Ishikawa (cell line): ENCODE results near the gene CCNT2.

Experiments
- CEBPB ChIP-seq: IDR thresholded peaks from 2 replicates; pipeline ENCODE4 v1.6.1; 2012
- CREB1 ChIP-seq: IDR thresholded peaks from 2 replicates; pipeline ENCODE4 v1.6.1; 2012; ENCODE audit warnings: low read depth
- EGR1 ChIP-seq: IDR thresholded peaks from 2 replicates; pipeline ENCODE4 v1.6.1; 2012
- EP300 ChIP-seq: IDR thresholded peaks from 2 replicates; pipeline ENCODE4 v1.6.1; 2012; ENCODE audit warnings: borderline replicate concordance
- NFIC ChIP-seq: IDR thresholded peaks from 2 replicates; pipeline ENCODE4 v1.6.1; 2012
- RAD21 ChIP-seq: IDR thresholded peaks from 2 replicates; pipeline ENCODE4 v1.6.1; 2012; ENCODE audit warnings: low read depth
- TAF1 ChIP-seq: IDR thresholded peaks from 2 replicates; pipeline ENCODE4 v1.6.1; 2012; ENCODE audit warnings: low read depth, mild to moderate bottlenecking
- TCF12 ChIP-seq: IDR thresholded peaks from 2 replicates; pipeline ENCODE4 v1.6.1; 2012; ENCODE audit warnings: low read depth
- YY1 ChIP-seq: IDR thresholded peaks from 2 replicates; pipeline ENCODE4 v1.6.1; 2012; ENCODE audit warnings: low read depth
- ZBTB7A ChIP-seq: IDR thresholded peaks from 2 replicates; pipeline ENCODE4 v1.6.1; 2012; ENCODE audit warnings: low read depth
- TF ChIP-seq, protein P1 (sequence below): IDR thresholded peaks from 2 replicates; pipeline ENCODE4 v1.6.1; 2012; ENCODE audit warnings: low read depth, mild to moderate bottlenecking
- TF ChIP-seq, protein P2 (sequence below): IDR thresholded peaks from 2 replicates; pipeline ENCODE4 v1.6.1; 2012

DNA sequence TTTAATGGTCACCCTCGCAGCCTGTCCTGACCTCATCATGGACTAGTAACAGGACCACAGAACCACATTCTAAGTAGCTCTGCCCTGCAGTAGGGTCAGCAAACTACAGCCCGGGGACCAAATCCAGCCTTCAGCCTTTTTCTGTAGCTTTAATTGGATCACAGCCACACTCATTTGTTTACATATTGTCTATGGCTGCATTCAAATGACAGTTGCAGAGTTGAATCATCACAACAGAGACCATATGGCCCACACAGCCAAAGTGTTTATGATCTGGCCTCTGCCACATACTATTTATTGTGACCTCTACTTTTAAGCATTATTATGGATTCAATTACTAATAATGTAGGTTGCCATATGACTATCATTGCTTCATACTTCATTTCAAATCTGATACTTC is 80.9 kb downstream of the CCNT2 start:
- TF ChIP-seq CEBPB = no peak
- TF ChIP-seq TCF12 = no peak
- no peak for TF ChIP-seq ZBTB7A
- TF ChIP-seq EGR1 = no peak
- TF ChIP-seq TAF1 = no peak
- TF ChIP-seq, protein P1, sequence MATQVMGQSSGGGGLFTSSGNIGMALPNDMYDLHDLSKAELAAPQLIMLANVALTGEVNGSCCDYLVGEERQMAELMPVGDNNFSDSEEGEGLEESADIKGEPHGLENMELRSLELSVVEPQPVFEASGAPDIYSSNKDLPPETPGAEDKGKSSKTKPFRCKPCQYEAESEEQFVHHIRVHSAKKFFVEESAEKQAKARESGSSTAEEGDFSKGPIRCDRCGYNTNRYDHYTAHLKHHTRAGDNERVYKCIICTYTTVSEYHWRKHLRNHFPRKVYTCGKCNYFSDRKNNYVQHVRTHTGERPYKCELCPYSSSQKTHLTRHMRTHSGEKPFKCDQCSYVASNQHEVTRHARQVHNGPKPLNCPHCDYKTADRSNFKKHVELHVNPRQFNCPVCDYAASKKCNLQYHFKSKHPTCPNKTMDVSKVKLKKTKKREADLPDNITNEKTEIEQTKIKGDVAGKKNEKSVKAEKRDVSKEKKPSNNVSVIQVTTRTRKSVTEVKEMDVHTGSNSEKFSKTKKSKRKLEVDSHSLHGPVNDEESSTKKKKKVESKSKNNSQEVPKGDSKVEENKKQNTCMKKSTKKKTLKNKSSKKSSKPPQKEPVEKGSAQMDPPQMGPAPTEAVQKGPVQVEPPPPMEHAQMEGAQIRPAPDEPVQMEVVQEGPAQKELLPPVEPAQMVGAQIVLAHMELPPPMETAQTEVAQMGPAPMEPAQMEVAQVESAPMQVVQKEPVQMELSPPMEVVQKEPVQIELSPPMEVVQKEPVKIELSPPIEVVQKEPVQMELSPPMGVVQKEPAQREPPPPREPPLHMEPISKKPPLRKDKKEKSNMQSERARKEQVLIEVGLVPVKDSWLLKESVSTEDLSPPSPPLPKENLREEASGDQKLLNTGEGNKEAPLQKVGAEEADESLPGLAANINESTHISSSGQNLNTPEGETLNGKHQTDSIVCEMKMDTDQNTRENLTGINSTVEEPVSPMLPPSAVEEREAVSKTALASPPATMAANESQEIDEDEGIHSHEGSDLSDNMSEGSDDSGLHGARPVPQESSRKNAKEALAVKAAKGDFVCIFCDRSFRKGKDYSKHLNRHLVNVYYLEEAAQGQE = no peak
- no peak for TF ChIP-seq RAD21
- TF ChIP-seq CREB1 = no peak
- no peak for TF ChIP-seq EP300
- TF ChIP-seq, protein P2, sequence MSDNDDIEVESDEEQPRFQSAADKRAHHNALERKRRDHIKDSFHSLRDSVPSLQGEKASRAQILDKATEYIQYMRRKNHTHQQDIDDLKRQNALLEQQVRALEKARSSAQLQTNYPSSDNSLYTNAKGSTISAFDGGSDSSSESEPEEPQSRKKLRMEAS = no peak
- TF ChIP-seq NFIC = no peak
- TF ChIP-seq YY1 = no peak
